Retinal pigment epithelial cell (primary cell): ENCODE data around the gene BRINP3.

Source experiments
- DNase-seq: peaks from one replicate; pipeline ENCODE4 v3.0.0-alpha.2; 2010; ENCODE audit warnings: low read depth
- H3K4me3 ChIP-seq: 2 replicates; pipeline ENCODE4 v1.5.1; 2011; ENCODE audit warnings: mild to moderate bottlenecking, low read length, control low read depth, moderate library complexity
- CTCF ChIP-seq: conservative IDR thresholded peaks from 2 replicates; pipeline ENCODE4 v1.5.1; 2011; ENCODE audit warnings: low read depth, low read length, control low read depth, inconsistent platforms

BRINP3 gene

GRCh38 chr1:190455631-190456030, 22.0 kb downstream of the BRINP3 start:
- H3K4me3 ChIP-seq, result no peak overlapping the region
- no peak for TF ChIP-seq CTCF
- DNase-seq, result no peak

- no peak for DNase-seq
- no peak overlapping the region for H3K4me3 ChIP-seq
- TF ChIP-seq CTCF, result peak; percentile 32
Observed at GRCh38 chr1:190453550-190453949, 24.1 kb downstream of the BRINP3 start.

GRCh38 chr1:190452272-190452848, 25.3 kb downstream of the BRINP3 start:
- TF ChIP-seq CTCF, result no peak
- DNase-seq, result no peak
- H3K4me3 ChIP-seq, result no peak overlapping the region

GRCh38 chr1:190444464-190444863, 33.2 kb downstream of the BRINP3 start:
- DNase-seq, result no peak
- H3K4me3 ChIP-seq, result no peak overlapping the region
- TF ChIP-seq CTCF, result no peak

- no peak overlapping the region for H3K4me3 ChIP-seq
- TF ChIP-seq CTCF, result no peak
- DNase-seq, result no peak
Observed at GRCh38 chr1:190439447-190439846, 38.2 kb downstream of the BRINP3 start.

- no peak overlapping the region for H3K4me3 ChIP-seq
- peak; percentile 38 for TF ChIP-seq CTCF
- no peak for DNase-seq
Observed at GRCh38 chr1:190436615-190437014, 41.0 kb downstream of the BRINP3 start.

- no peak overlapping the region for H3K4me3 ChIP-seq
- no peak for TF ChIP-seq CTCF
- no peak for DNase-seq
Observed at GRCh38 chr1:190429932-190430331, 47.7 kb downstream of the BRINP3 start.
